Measurements from ENCODE around the gene CDH3. TPM values are rescaled to one million over a fixed set of nuclear protein-coding genes. Genes with fewer than 3 reads are reported as not detected.

CDH3 gene
- polyA plus RNA-seq, 1 experiment, result 1.1 TPM

- Histone ChIP-seq H3K27me3 (ENCODE audit: control insufficient read depth, insufficient read depth, low read length) (peaks cover 3% of the 10 kb centered on the region; the same call in 1 of the 2 replicates), H3K4me3 (ENCODE audit: low read depth, low read length) (no peak overlapping the region), H3K36me3 (ENCODE audit: control insufficient read depth, insufficient read depth, low read length) (no peaks in the 10 kb centered on the region)
- no peak for TF ChIP-seq CTCF (IDR thresholded peaks at IDR 0.05; ENCODE audit: insufficient read depth, low read depth, low read length)
- CTCF ChIA-PET, result interaction anchor here (0.6 to 1.5 kb wide), 2 partner anchors 69 to 128 kb away, joined by 3 to 5 read pairs; no protein-coding TSS in a partner anchor
- no peak for DNase-seq (ENCODE audit: low read depth)
- POLR2A ChIA-PET, result no interaction called here
These were observed 72.6 kb downstream of the CDH3 start for GRCh38 chr16:68717684-68718083.

GRCh38 chr16:68718590-68718989 is 73.5 kb downstream of the CDH3 start:
- no peak for TF ChIP-seq CTCF (IDR thresholded peaks at IDR 0.05; ENCODE audit: insufficient read depth, low read depth, low read length)
- no peak for DNase-seq (ENCODE audit: low read depth)
- peaks cover 2% of the 10 kb centered on the region; the same call in 1 of the 2 replicates for H3K27me3 ChIP-seq (ENCODE audit: control insufficient read depth, insufficient read depth, low read length)
- ChIA-PET CTCF (interaction anchor here (0.6 to 1.2 kb wide), 2 partner anchors 128 to 398 kb away, joined by 3 read pairs; no protein-coding TSS in a partner anchor), POLR2A (no interaction called here)
- H3K36me3 ChIP-seq (ENCODE audit: control insufficient read depth, insufficient read depth, low read length), result no peaks in the 10 kb centered on the region
- H3K4me3 ChIP-seq (ENCODE audit: low read depth, low read length), result no peak overlapping the region

- peaks cover 2% of the 10 kb centered on the region; the same call in 1 of the 2 replicates for H3K27me3 ChIP-seq (ENCODE audit: control insufficient read depth, insufficient read depth, low read length)
- ChIA-PET POLR2A (no interaction called here), CTCF (interaction anchor here (1.2 kb wide), 1 partner anchor 130 kb away, joined by 3 read pairs; no protein-coding TSS in a partner anchor)
- no peaks in the 10 kb centered on the region for H3K36me3 ChIP-seq (ENCODE audit: control insufficient read depth, insufficient read depth, low read length)
- H3K4me3 ChIP-seq (ENCODE audit: low read depth, low read length), result no peak overlapping the region
- TF ChIP-seq CTCF (IDR thresholded peaks at IDR 0.05; ENCODE audit: insufficient read depth, low read depth, low read length), result no peak
- no peak for DNase-seq (ENCODE audit: low read depth)
These were observed 74.9 kb downstream of the CDH3 start for GRCh38 chr16:68719993-68720489.

- Histone ChIP-seq H3K36me3 (ENCODE audit: control insufficient read depth, insufficient read depth, low read length) (no peaks in the 10 kb centered on the region), H3K4me3 (ENCODE audit: low read depth, low read length) (no peak overlapping the region), H3K27me3 (ENCODE audit: control insufficient read depth, insufficient read depth, low read length) (0 out of 2 replicates have a peak, but pooled peaks cover 1% of the 10 kb centered on the region)
- no peak for TF ChIP-seq CTCF (IDR thresholded peaks at IDR 0.05; ENCODE audit: insufficient read depth, low read depth, low read length)
- ChIA-PET POLR2A (no interaction called here), CTCF (interaction anchor here (0.6 to 1.4 kb wide), 4 partner anchors 12 to 64 kb away, joined by 3 to 4 read pairs (median 3); partner anchors contain the start of gene CDH1)
- no peak for DNase-seq (ENCODE audit: low read depth)
These were observed 77.3 kb downstream of the CDH3 start for GRCh38 chr16:68722119-68723024.

- POLR2A ChIA-PET, result no interaction called here
- no peak overlapping the region for H3K4me3 ChIP-seq (ENCODE audit: low read depth, low read length)
These were observed 79.7 kb downstream of the CDH3 start for GRCh38 chr16:68724797-68725196.

More at GRCh38 chr16:68724797-68725196, 79.7 kb downstream of the CDH3 start:
- no peaks in the 10 kb centered on the region for H3K36me3 ChIP-seq (ENCODE audit: control insufficient read depth, insufficient read depth, low read length)
- 0 out of 2 replicates have a peak, but pooled peaks cover 1% of the 10 kb centered on the region for H3K27me3 ChIP-seq (ENCODE audit: control insufficient read depth, insufficient read depth, low read length)
- CTCF ChIA-PET, result no interaction called here
- TF ChIP-seq CTCF (IDR thresholded peaks at IDR 0.05; ENCODE audit: insufficient read depth, low read depth, low read length), result no peak
- no peak for DNase-seq (ENCODE audit: low read depth)
